ENCODE measurements around the gene SYT1. TPM values are rescaled to one million over a fixed set of nuclear protein-coding genes. Genes with fewer than 3 reads are reported as not detected.

SYT1 gene
- total and polyA plus RNA-seq, 12 donors: 0.03 to 0.36 (median 0.15) TPM; not detected in 5

GRCh38 chr12:79374545-79374944 is 510.0 kb downstream of the SYT1 start:
- no peaks in the 10 kb centered on the region for H3K36me3 ChIP-seq
- intact Hi-C loops (cut with DNase I): loop anchor here in 1 of 10 donors (10.0 kb wide), 1 partner anchor 1230 kb away; no protein-coding TSS in a partner anchor
- no peaks in the 10 kb centered on the region for H3K4me1 ChIP-seq
- no peak for ATAC-seq
- no peak overlapping the region for H3K27ac ChIP-seq
- DNase-seq: no peak
- no peaks in the 10 kb centered on the region for H3K27me3 ChIP-seq
- TF ChIP-seq CTCF (IDR thresholded peaks at IDR 0.05): no peak
- H3K4me3 ChIP-seq: no peak overlapping the region
- 80 to 94% methylated on average over 1 of the region's 1 CpG for WGBS, 2 donors
- no peaks in the 10 kb centered on the region for H3K9me3 ChIP-seq

GRCh38 chr12:79375050-79375449 is 510.5 kb downstream of the SYT1 start:
- TF ChIP-seq CTCF (IDR thresholded peaks at IDR 0.05): no peak
- intact Hi-C loops (cut with DNase I): loop anchor here in 1 of 10 donors (10.0 kb wide), 1 partner anchor 1230 kb away; no protein-coding TSS in a partner anchor
- Histone ChIP-seq H3K27me3 (no peaks in the 10 kb centered on the region), H3K4me1 (no peaks in the 10 kb centered on the region), H3K27ac (no peak overlapping the region), H3K4me3 (no peak overlapping the region), H3K36me3 (no peaks in the 10 kb centered on the region), H3K9me3 (no peaks in the 10 kb centered on the region)
- DNase-seq (no peak), ATAC-seq (no peak)
- 77 to 84% methylated on average over 6 of the region's 6 CpGs for WGBS, 2 donors

- intact Hi-C loops (cut with DNase I): loop anchor here in 1 of 10 donors (10.0 kb wide), 1 partner anchor 1234 kb away; no protein-coding TSS in a partner anchor
- 58 to 79% methylated on average over 1 of the region's 1 CpG for WGBS, 2 donors
Measured at GRCh38 chr12:79378496-79378895, 513.9 kb downstream of the SYT1 start.

GRCh38 chr12:79380402-79380801 is 515.8 kb downstream of the SYT1 start:
- TF ChIP-seq CTCF (IDR thresholded peaks at IDR 0.05): no peak
- Histone ChIP-seq H3K9me3 (no peaks in the 10 kb centered on the region), H3K4me3 (no peak overlapping the region), H3K27ac (no peak overlapping the region), H3K4me1 (no peaks in the 10 kb centered on the region), H3K27me3 (no peaks in the 10 kb centered on the region), H3K36me3 (no peaks in the 10 kb centered on the region)
- ATAC-seq (no peak), DNase-seq (no peak)
- intact Hi-C loops (cut with DNase I): no loop called here
- WGBS, 2 donors: 90% methylated on average over 2 of the region's 2 CpGs

More at GRCh38 chr12:79378496-79378895, 513.9 kb downstream of the SYT1 start:
- ATAC-seq (no peak), DNase-seq (no peak)
- no peaks in the 10 kb centered on the region for H3K4me1 ChIP-seq
- no peaks in the 10 kb centered on the region for H3K36me3 ChIP-seq
- H3K9me3 ChIP-seq: no peaks in the 10 kb centered on the region
- H3K27ac ChIP-seq: no peak overlapping the region
- TF ChIP-seq CTCF (IDR thresholded peaks at IDR 0.05): no peak
- no peak overlapping the region for H3K4me3 ChIP-seq
- H3K27me3 ChIP-seq: no peaks in the 10 kb centered on the region

Data from heart right ventricle (tissue), 16 donors.